GM12878 (cell line): Measurements from ENCODE around the gene LGALS9. TPM values are rescaled to one million over a fixed set of nuclear protein-coding genes. Genes with fewer than 3 reads are reported as not detected.

Experiments
- BHLHE40 ChIP-seq, 2 experiments: fragments of 450-650 bp in 1 of 2; IDR thresholded peaks; 2 replicates each; pipeline ENCODE4 v1.6.1; 2011 to 2017; ENCODE audit warnings: low read depth in 2 of 2, borderline replicate concordance in 1 of 2, improper control_type of control experiment in 1 of 2, low read length in 1 of 2, mild to moderate bottlenecking in 1 of 2
- IRF4 ChIP-seq: IDR thresholded peaks from 2 replicates; pipeline ENCODE4 v1.6.1; 2011; ENCODE audit warnings: low read depth, low read length
- SPI1 ChIP-seq: IDR thresholded peaks from 2 replicates; pipeline ENCODE4 v1.6.1; 2011; ENCODE audit warnings: low read depth, mild to moderate bottlenecking, low read length, moderate library complexity, borderline replicate concordance; ENCODE audit not compliant: insufficient read depth
- SREBF2 ChIP-seq: IDR thresholded peaks from 2 replicates; pipeline ENCODE4 v1.6.1; 2012; ENCODE audit warnings: mild to moderate bottlenecking, low read length
- YY1 ChIP-seq: IDR thresholded peaks from 2 replicates; pipeline ENCODE4 v1.6.1; 2011; ENCODE audit warnings: low read depth, mild to moderate bottlenecking, low read length
- polyA plus RNA-seq, 11 experiments: library from polyadenylated mRNA; depleted of rRNA in 4 of 11; unstranded in 6 of 11; stranded (reverse) in 5 of 11; fragments of >200 nt; fragmentation: Nextera tagmentation in 4 of 11; fragmentation: Illumina TruSeq in 1 of 11; extraction: Ambion mirVana in 4 of 11; extraction: Trizol in 1 of 11; gene quantifications; 1 replicate in 1 of 11; 2 replicates in 10 of 11; pipeline versions ENCODE4 v1.2.1 to v1.2.3, GENCODE V29; 2011 to 2016; ENCODE audit warnings: inconsistent platforms in 2 of 11, missing spikeins in 2 of 11, low read depth in 1 of 11
- total RNA-seq, 4 experiments: library from RNA; depleted of rRNA in 3 of 4; stranded (reverse); fragments of >200 nt in 3 of 4; fragmentation: Illumina TruSeq in 1 of 4; extraction: Trizol in 1 of 4; gene quantifications; 2 replicates each; pipeline versions ENCODE4 v1.2.1 to v1.2.3, GENCODE V29; 2013 to 2021
- TF ChIP-seq, protein P1 (sequence below): IDR thresholded peaks from 2 replicates; pipeline ENCODE4 v1.6.1; 2012; ENCODE audit warnings: improper control_type of control experiment, low read depth, low read length; ENCODE audit not compliant: insufficient replicate concordance
- TF ChIP-seq, protein P2 (sequence below): fragments of 450-650 bp; IDR thresholded peaks from 2 replicates; pipeline ENCODE4 v1.6.1; 2018; ENCODE audit warnings: mild to moderate bottlenecking, low read depth, moderate library complexity; ENCODE audit not compliant: partially characterized antibody
- TF ChIP-seq, protein P3 (sequence below): IDR thresholded peaks from 2 replicates; pipeline ENCODE4 v1.6.1; 2012; ENCODE audit warnings: low read depth, low read length, improper control_type of control experiment

The LGALS9 gene
- total and polyA plus RNA-seq, 10 of the 15 experiments (the other 5 are each of a cell fraction or from before 2014, with no cell fraction given) = 22.5 to 294 (median 155) TPM

DNA sequence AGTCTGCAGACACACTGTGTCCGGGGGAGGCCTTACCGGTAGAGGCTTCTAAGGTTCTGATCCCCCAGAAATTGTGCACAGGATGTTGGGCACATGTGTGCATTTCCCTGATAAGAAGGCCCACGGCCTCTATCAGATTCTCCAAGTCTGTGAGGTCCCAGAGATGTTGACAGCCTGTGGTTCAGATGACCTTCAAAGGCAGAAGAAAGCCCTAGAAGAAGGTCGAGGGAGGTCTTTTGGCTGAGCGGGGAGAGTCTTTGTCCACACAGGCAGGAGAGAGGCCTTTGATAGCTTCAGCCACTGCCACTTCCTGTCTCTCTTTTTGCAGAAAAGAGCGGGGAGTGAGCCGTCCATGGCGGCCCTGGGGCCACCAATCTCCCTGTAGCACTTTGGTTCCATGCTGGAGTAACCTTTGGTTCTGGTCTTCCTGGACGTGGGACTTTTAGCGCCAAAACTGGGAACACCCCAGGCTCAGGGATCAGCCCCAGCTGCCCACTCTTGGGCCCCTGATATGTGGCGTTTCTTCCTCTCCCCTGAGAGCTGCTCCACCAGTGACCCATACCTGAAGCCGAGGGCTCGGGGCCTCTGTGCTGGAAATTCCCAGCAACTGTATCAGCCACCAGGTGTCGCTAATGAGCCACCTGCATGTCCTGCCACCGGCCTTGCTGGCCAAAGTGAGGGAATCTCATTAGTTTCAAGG is 28.1 kb upstream of the LGALS9 start (continued):
- TF ChIP-seq, protein P1, sequence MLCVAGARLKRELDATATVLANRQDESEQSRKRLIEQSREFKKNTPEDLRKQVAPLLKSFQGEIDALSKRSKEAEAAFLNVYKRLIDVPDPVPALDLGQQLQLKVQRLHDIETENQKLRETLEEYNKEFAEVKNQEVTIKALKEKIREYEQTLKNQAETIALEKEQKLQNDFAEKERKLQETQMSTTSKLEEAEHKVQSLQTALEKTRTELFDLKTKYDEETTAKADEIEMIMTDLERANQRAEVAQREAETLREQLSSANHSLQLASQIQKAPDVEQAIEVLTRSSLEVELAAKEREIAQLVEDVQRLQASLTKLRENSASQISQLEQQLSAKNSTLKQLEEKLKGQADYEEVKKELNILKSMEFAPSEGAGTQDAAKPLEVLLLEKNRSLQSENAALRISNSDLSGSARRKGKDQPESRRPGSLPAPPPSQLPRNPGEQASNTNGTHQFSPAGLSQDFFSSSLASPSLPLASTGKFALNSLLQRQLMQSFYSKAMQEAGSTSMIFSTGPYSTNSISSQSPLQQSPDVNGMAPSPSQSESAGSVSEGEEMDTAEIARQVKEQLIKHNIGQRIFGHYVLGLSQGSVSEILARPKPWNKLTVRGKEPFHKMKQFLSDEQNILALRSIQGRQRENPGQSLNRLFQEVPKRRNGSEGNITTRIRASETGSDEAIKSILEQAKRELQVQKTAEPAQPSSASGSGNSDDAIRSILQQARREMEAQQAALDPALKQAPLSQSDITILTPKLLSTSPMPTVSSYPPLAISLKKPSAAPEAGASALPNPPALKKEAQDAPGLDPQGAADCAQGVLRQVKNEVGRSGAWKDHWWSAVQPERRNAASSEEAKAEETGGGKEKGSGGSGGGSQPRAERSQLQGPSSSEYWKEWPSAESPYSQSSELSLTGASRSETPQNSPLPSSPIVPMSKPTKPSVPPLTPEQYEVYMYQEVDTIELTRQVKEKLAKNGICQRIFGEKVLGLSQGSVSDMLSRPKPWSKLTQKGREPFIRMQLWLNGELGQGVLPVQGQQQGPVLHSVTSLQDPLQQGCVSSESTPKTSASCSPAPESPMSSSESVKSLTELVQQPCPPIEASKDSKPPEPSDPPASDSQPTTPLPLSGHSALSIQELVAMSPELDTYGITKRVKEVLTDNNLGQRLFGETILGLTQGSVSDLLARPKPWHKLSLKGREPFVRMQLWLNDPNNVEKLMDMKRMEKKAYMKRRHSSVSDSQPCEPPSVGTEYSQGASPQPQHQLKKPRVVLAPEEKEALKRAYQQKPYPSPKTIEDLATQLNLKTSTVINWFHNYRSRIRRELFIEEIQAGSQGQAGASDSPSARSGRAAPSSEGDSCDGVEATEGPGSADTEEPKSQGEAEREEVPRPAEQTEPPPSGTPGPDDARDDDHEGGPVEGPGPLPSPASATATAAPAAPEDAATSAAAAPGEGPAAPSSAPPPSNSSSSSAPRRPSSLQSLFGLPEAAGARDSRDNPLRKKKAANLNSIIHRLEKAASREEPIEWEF = no peak
- 0 out of 2 replicates have a peak, but pooled peaks have one; percentile 12 for TF ChIP-seq IRF4
- no peak for TF ChIP-seq SPI1
- TF ChIP-seq, protein P2, sequence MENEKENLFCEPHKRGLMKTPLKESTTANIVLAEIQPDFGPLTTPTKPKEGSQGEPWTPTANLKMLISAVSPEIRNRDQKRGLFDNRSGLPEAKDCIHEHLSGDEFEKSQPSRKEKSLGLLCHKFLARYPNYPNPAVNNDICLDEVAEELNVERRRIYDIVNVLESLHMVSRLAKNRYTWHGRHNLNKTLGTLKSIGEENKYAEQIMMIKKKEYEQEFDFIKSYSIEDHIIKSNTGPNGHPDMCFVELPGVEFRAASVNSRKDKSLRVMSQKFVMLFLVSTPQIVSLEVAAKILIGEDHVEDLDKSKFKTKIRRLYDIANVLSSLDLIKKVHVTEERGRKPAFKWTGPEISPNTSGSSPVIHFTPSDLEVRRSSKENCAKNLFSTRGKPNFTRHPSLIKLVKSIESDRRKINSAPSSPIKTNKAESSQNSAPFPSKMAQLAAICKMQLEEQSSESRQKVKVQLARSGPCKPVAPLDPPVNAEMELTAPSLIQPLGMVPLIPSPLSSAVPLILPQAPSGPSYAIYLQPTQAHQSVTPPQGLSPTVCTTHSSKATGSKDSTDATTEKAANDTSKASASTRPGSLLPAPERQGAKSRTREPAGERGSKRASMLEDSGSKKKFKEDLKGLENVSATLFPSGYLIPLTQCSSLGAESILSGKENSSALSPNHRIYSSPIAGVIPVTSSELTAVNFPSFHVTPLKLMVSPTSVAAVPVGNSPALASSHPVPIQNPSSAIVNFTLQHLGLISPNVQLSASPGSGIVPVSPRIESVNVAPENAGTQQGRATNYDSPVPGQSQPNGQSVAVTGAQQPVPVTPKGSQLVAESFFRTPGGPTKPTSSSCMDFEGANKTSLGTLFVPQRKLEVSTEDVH = no peak
- no peak for TF ChIP-seq BHLHE40 (IDR thresholded peaks at IDR 0.05; ENCODE audit: borderline replicate concordance in 1 of 2, low read depth in 2 of 2, low read length in 1 of 2)
- TF ChIP-seq, protein P3, sequence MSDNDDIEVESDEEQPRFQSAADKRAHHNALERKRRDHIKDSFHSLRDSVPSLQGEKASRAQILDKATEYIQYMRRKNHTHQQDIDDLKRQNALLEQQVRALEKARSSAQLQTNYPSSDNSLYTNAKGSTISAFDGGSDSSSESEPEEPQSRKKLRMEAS = no peak
- TF ChIP-seq SREBF2 = no peak
- 0 out of 2 replicates have a peak, but pooled peaks have one; percentile 44 for TF ChIP-seq YY1
- TF ChIP-seq, all 136 proteins: peak for 8
